Stimulated activated naive B cell treated with anti-CD40 and anti-IgM and Interleukin-4, amounts not matched to agents 10 μg/mL and 1 μg/mL and 100 μg/mL, for 72 hours (primary cell): ENCODE results near the gene IGDCC3.

Experiments
- ATAC-seq, 2 donors: fragments of 150-1000 bp; cut with Tn5 transposase; replicated peaks; 2 replicates each; pipeline ENCODE4 v1.10.0; 2021; ENCODE audit warnings: moderate library complexity in 1 of 2
- DNase-seq: peaks from one replicate; pipeline ENCODE4 v3.0.0; 2021
- H3K27ac Mint-ChIP-seq: one replicate; pipeline ENCODE4 v1.8.0; 2022; ENCODE audit warnings: mild to moderate bottlenecking, mixed read lengths
- H3K27me3 Mint-ChIP-seq, 2 donors: one replicate each; pipeline ENCODE4 v1.8.0; 2022; ENCODE audit warnings: mixed read lengths in 2 of 2
- H3K36me3 Mint-ChIP-seq, 2 donors: one replicate each; pipeline ENCODE4 v1.8.0; 2022; ENCODE audit warnings: mixed read lengths in 2 of 2, mild to moderate bottlenecking in 1 of 2
- H3K4me1 Mint-ChIP-seq, 2 donors: one replicate each; pipeline ENCODE4 v1.8.0; 2022; ENCODE audit warnings: mixed read lengths in 2 of 2, mild to moderate bottlenecking in 1 of 2
- H3K4me3 Mint-ChIP-seq, 2 donors: one replicate each; pipeline ENCODE4 v1.8.0; 2022; ENCODE audit warnings: mild to moderate bottlenecking in 2 of 2, mixed read lengths in 2 of 2, moderate library complexity in 1 of 2
- H3K9me3 Mint-ChIP-seq, 2 donors: one replicate each; pipeline ENCODE4 v1.8.0; 2022; ENCODE audit warnings: mixed read lengths in 2 of 2, mild to moderate bottlenecking in 1 of 2

IGDCC3 gene

GRCh38 chr15:65290228-65290627 is 87.6 kb downstream of the IGDCC3 start:
- Mint-ChIP-seq H3K27ac (no peak overlapping the region), H3K9me3 (no peaks in the 10 kb centered on the region), H3K4me3 (no peak overlapping the region), H3K36me3 (no peaks in the 10 kb centered on the region), H3K27me3 (no peaks in the 10 kb centered on the region), H3K4me1 (peaks cover 20 to 32% of the 10 kb centered on the region in 2 donors)
- ATAC-seq (no peak), DNase-seq (no peak)

DNA sequence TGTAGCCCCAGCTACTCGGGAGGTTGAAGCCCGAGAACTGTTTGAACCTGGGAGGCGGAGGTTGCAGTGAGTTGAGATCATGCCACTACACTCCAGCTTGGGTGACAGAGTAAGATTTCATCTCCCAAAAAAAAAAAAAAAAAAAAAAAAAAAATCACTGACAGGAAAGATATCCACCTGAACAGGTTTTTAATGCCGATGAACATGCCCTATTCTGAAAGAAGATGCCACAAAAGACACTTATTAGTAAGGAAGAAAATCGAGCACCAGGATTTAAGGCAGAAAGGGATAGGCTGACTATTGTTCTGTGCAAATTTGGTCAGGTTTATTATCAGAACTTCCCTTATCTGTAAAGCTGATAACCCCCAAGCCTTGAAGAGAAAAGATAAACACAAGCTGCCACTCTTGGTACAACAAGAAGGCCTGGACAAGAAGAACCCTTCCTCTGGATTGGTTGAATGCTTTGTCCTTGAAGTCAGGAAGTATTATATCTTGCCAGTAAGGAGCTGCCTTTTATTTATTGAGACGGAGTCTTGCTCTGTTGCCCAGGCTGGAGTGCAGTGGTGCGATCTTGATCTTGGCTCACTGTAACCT is 88.4 kb downstream of the IGDCC3 start:
- H3K9me3 Mint-ChIP-seq = no peaks in the 10 kb centered on the region
- DNase-seq (no peak), ATAC-seq (no peak)
- no peak overlapping the region for H3K27ac Mint-ChIP-seq
- peaks cover 20 to 33% of the 10 kb centered on the region in 2 donors for H3K4me1 Mint-ChIP-seq
- no peak overlapping the region for H3K4me3 Mint-ChIP-seq
- no peaks in the 10 kb centered on the region for H3K27me3 Mint-ChIP-seq
- no peaks in the 10 kb centered on the region for H3K36me3 Mint-ChIP-seq

- Mint-ChIP-seq H3K4me1 (peaks cover 23 to 35% of the 10 kb centered on the region in 2 donors), H3K9me3 (no peaks in the 10 kb centered on the region), H3K27ac (peak overlapping the region; percentile 85), H3K27me3 (no peaks in the 10 kb centered on the region), H3K4me3 (peak overlapping the region; percentile 88 to 97), H3K36me3 (peaks cover 4 to 5% of the 10 kb centered on the region in 2 donors)
- DNase-seq (no peak), ATAC-seq (no peak)
These were observed 90.3 kb downstream of the IGDCC3 start for GRCh38 chr15:65287520-65287855.

DNA sequence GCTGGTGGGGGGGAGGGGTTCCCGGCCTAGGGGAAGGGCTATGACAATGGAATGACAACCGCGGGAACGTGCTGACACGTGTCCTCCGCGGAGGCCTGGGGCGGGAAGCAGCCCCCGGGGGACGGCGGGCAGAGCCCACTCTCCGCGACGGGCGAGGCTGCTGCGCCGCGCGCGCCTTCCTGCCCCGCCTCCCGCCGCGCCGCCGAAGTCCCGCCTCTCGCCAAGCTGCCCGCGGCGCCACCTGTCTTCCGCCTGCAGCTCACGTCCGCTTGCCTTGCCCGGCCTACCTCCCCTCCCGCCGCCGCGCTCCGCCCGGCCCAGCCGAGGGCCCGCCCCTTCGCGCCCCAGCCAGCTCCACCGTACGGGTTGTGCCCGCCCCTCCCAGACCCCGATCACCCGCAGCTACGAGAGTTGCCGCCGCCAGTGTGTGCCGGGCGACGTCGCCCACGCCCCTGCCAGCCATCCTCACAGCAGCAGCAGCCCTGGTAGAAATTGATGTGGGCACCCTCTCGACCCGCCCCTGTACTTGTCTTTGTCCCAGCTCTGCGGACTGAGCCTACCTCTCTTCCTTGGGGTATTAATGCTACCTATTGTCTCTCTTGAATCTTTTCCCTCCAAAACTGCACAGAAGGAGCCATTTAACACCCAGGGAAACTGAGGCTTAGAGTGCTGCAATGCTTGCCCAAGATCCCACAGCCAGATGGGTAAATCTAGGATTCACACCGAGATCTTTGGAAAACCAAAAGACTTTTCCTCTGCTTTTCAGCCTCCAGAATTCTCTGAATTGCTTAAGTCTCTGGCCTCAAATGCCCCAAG is 90.9 kb downstream of the IGDCC3 start, which contains the start of gene PARP16:
TSS of gene PARP16 (minus strand) at position 180 of the 816 bp plus-strand sequence. CDS start 457 bp downstream, outside the sequence.
- Mint-ChIP-seq H3K4me3 (peak within 1 kb of the TSS; percentile 88 to 97), H3K27me3 (no peaks in the 10 kb centered on the region), H3K27ac (peak within 1 kb of the TSS; percentile 88), H3K9me3 (no peaks in the 10 kb centered on the region), H3K4me1 (peaks cover 25 to 33% of the 10 kb centered on the region in 2 donors), H3K36me3 (peaks cover 8 to 10% of the 10 kb centered on the region in 2 donors)
- DNase-seq = peak; percentile 90
- peak; percentile 94 to 95 for ATAC-seq

- peaks cover 25 to 33% of the 10 kb centered on the region in 2 donors for H3K4me1 Mint-ChIP-seq
- DNase-seq (no peak), ATAC-seq (peak; percentile 43 to 56)
- H3K27ac Mint-ChIP-seq = peak overlapping the region; percentile 88
- peak overlapping the region; percentile 88 to 97 for H3K4me3 Mint-ChIP-seq
- no peaks in the 10 kb centered on the region for H3K27me3 Mint-ChIP-seq
- peaks cover 8 to 10% of the 10 kb centered on the region in 2 donors for H3K36me3 Mint-ChIP-seq
- H3K9me3 Mint-ChIP-seq = no peaks in the 10 kb centered on the region
These were observed 91.6 kb downstream of the IGDCC3 start for GRCh38 chr15:65286069-65286703.

DNA sequence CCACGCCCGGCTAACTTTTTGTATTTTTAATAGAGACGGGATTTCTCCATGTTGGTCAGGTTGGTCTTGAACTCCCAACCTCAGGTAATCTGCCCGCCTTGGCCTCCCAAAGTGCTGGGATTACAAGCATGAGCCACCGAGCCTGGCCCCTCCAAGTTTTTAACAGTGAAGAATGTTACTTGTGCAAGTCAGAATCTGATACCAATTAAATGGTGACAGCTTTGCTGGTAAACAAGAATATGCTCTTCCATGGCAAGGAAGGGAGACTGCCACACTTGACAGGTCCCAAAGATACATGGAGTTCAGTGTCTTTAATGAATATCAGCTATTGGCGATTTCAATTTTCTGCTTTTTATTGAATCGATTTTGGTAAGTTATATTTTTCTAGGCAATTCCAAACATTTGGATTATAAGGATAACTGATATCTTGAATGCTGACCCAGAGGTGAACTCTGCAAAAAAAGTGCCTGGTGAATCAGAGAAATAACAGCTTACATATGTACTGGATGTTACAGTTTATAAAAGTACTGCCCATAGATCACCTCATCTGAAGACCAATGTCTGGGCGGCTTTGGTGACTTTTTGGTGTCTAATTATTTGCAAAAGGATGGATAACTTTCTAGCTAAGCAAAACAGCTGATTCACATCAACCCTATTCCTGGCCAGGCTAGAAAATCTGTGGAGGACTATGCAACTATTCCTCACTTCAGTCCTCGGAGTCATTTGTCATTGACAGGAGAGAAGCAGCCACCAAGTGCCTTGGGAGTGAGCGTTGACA is 92.3 kb downstream of the IGDCC3 start:
- Mint-ChIP-seq H3K27ac (peak overlapping the region; percentile 88), H3K36me3 (peaks cover 8 to 10% of the 10 kb centered on the region in 2 donors), H3K4me1 (peaks cover 25 to 33% of the 10 kb centered on the region in 2 donors), H3K27me3 (no peaks in the 10 kb centered on the region), H3K9me3 (no peaks in the 10 kb centered on the region), H3K4me3 (peak overlapping the region; percentile 88 to 97)
- no peak for DNase-seq
- ATAC-seq = no peak

GRCh38 chr15:65278480-65278879 is 99.3 kb downstream of the IGDCC3 start:
- ATAC-seq (no peak), DNase-seq (no peak)
- H3K36me3 Mint-ChIP-seq = peaks cover 12 to 23% of the 10 kb centered on the region in 2 donors
- H3K9me3 Mint-ChIP-seq = no peaks in the 10 kb centered on the region
- H3K27me3 Mint-ChIP-seq = no peaks in the 10 kb centered on the region
- no peak overlapping the region for H3K4me3 Mint-ChIP-seq
- H3K4me1 Mint-ChIP-seq = peaks cover 22 to 24% of the 10 kb centered on the region in 2 donors
- no peak overlapping the region for H3K27ac Mint-ChIP-seq
